Germinal center (tissue), 1 donor: Measurements from ENCODE around the gene TMEM97.

ENCODE experiments used
- DNase-seq: peaks from one replicate; pipeline ENCODE4 v3.0.0; 2012; ENCODE audit warnings: mixed read lengths, low spot score

The TMEM97 gene

GRCh38 chr17:28317099-28317965 lies 1.7 kb upstream of the TMEM97 start:
- DNase-seq = no peak

- DNase-seq = peak; percentile 30
Observed at GRCh38 chr17:28317966-28318758, 838 bp upstream of the TMEM97 start.

- DNase-seq = no peak
Observed at GRCh38 chr17:28319598-28319935, 567 bp downstream of the TMEM97 start.

GRCh38 chr17:28320215-28321061 lies 1.4 kb downstream of the TMEM97 start:
- no peak for DNase-seq

GRCh38 chr17:28324267-28324745 lies 5.3 kb downstream of the TMEM97 start:
- no peak for DNase-seq

GRCh38 chr17:28324781-28325180 lies 5.8 kb downstream of the TMEM97 start:
- no peak for DNase-seq

GRCh38 chr17:28325211-28325610 lies 6.2 kb downstream of the TMEM97 start:
- no peak for DNase-seq

- no peak for DNase-seq
Observed at GRCh38 chr17:28326114-28326513, 7.1 kb downstream of the TMEM97 start.

- no peak for DNase-seq
Observed at GRCh38 chr17:28327031-28327607, 8.1 kb downstream of the TMEM97 start.

- DNase-seq = no peak
Observed at GRCh38 chr17:28327709-28328108, 8.7 kb downstream of the TMEM97 start.

- DNase-seq = no peak
Observed at GRCh38 chr17:28328325-28328724, 9.3 kb downstream of the TMEM97 start.

GRCh38 chr17:28330671-28331070 lies 11.7 kb downstream of the TMEM97 start:
- no peak for DNase-seq

GRCh38 chr17:28331891-28332420 lies 13.0 kb downstream of the TMEM97 start:
- DNase-seq = no peak

GRCh38 chr17:28333083-28333746 lies 14.2 kb downstream of the TMEM97 start:
- DNase-seq = no peak

GRCh38 chr17:28334171-28334570 lies 15.2 kb downstream of the TMEM97 start:
- no peak for DNase-seq

- no peak for DNase-seq
Observed at GRCh38 chr17:28334666-28335200, 15.7 kb downstream of the TMEM97 start.

GRCh38 chr17:28335201-28335958 lies 16.4 kb downstream of the TMEM97 start, which contains the start of the genes IFT20 and TNFAIP1:
IFT20 (minus strand) TSS chr17:28335472; CDS start chr17:28331985, 3,487 bp downstream.
TNFAIP1 (plus strand) TSS chr17:28335761; CDS start chr17:28339522, 3,761 bp downstream.
- peak; percentile 95 for DNase-seq

GRCh38 chr17:28335959-28336871 lies 17.2 kb downstream of the TMEM97 start:
- DNase-seq = no peak
